Breast epithelium (tissue), 3 donors: ENCODE results near the gene PCDH15.

Experiments used
- POLR2A ChIP-seq: fragments of 450-650 bp; IDR thresholded peaks from one replicate; pipeline ENCODE4 v1.6.1; 2016; ENCODE audit warnings: antibody characterized with exemption, mild to moderate bottlenecking, moderate library complexity
- POLR2AphosphoS5 ChIP-seq, 3 donors: sonication (generic); formaldehyde crosslinking; IDR thresholded peaks; one replicate each; pipeline ENCODE4 v1.6.1; 2017; ENCODE audit warnings: antibody characterized with exemption in 3 of 3
- TF ChIP-seq, protein P1 (sequence below), 3 donors: fragments of 450-650 bp; IDR thresholded peaks; one replicate each; pipeline ENCODE4 v1.5.1; 2016 to 2017; ENCODE audit warnings: antibody characterized with exemption in 3 of 3, mild to moderate bottlenecking in 3 of 3, moderate library complexity in 3 of 3

DNA sequence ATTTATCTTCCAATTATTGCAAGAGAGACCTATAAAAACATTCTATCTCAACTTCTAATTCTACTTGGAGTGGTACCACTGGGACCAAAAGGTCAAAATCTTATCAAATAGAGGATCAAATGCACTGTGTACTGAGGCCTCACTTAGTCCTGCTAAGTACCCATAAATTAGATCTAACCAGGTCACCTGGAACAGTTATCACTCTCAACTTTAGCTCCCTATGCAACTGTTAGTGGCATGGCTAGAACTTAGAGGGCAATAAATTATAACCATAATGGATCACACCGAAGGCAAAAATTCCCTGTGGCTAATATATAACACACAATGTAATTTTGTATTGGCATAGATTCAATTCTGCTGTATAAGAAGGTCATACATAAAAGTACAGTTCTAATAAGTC, 428.9 kb downstream of the PCDH15 start:
- TF ChIP-seq, protein P1, sequence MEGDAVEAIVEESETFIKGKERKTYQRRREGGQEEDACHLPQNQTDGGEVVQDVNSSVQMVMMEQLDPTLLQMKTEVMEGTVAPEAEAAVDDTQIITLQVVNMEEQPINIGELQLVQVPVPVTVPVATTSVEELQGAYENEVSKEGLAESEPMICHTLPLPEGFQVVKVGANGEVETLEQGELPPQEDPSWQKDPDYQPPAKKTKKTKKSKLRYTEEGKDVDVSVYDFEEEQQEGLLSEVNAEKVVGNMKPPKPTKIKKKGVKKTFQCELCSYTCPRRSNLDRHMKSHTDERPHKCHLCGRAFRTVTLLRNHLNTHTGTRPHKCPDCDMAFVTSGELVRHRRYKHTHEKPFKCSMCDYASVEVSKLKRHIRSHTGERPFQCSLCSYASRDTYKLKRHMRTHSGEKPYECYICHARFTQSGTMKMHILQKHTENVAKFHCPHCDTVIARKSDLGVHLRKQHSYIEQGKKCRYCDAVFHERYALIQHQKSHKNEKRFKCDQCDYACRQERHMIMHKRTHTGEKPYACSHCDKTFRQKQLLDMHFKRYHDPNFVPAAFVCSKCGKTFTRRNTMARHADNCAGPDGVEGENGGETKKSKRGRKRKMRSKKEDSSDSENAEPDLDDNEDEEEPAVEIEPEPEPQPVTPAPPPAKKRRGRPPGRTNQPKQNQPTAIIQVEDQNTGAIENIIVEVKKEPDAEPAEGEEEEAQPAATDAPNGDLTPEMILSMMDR (IDR thresholded peaks at IDR 0.05) = no peak
- TF ChIP-seq POLR2A (no peak), POLR2AphosphoS5 (IDR thresholded peaks at IDR 0.05) (no peak)
